Neural cell (in vitro differentiated cells): ENCODE measurements around the gene CNTNAP2. TPM values are rescaled to one million over a fixed set of nuclear protein-coding genes. Genes with fewer than 3 reads are reported as not detected.

Experiments used
- H2AFZ ChIP-seq: fragments of 200-600, 300-800 bp; sonication (generic), shearing (Covaris generic); 2 replicates; pipeline ENCODE4 v1.6.0; 2014; ENCODE audit warnings: low read depth, mild to moderate bottlenecking, antibody characterized with exemption, low read length, moderate library complexity
- H3F3A ChIP-seq: fragments of 200-600 bp; shearing (Covaris generic); 2 replicates; pipeline ENCODE4 v1.6.1; 2016; ENCODE audit warnings: mild to moderate bottlenecking, moderate library complexity, mixed read lengths, antibody characterized with exemption, low read length; ENCODE audit not compliant: insufficient read depth, poor library complexity, severe bottlenecking
- H3K27ac ChIP-seq: fragments of 200-600, 300-800 bp; sonication (generic), shearing (Covaris generic); 2 replicates; pipeline ENCODE4 v1.5.1; 2014; ENCODE audit warnings: mild to moderate bottlenecking, low read length, moderate library complexity
- H3K27me3 ChIP-seq: fragments of 300-800, 200-600 bp; sonication (generic), shearing (Covaris generic); 2 replicates; pipeline ENCODE4 v1.6.0; 2014; ENCODE audit warnings: mild to moderate bottlenecking, low read depth, low read length, moderate library complexity; ENCODE audit not compliant: insufficient read depth
- H3K36me3 ChIP-seq: fragments of 300-800, 200-600 bp; sonication (generic), shearing (Covaris generic); 2 replicates; pipeline ENCODE4 v1.5.1; 2014; ENCODE audit warnings: mild to moderate bottlenecking, antibody characterized with exemption, low read length, moderate library complexity; ENCODE audit not compliant: insufficient read depth
- H3K4me2 ChIP-seq: fragments of 300-800, 200-600 bp; sonication (generic), shearing (Covaris generic); 2 replicates; pipeline ENCODE4 v1.6.0; 2014; ENCODE audit warnings: mild to moderate bottlenecking, low read length
- H3K4me3 ChIP-seq: fragments of 300-800, 200-600 bp; sonication (generic), shearing (Covaris generic); 2 replicates; pipeline ENCODE4 v1.5.1; 2014; ENCODE audit warnings: mild to moderate bottlenecking, low read length, moderate library complexity
- H3K79me2 ChIP-seq: fragments of 200-600 bp; shearing (Covaris generic); replicated peaks from 2 replicates; pipeline ENCODE4 v1.6.0; 2014; ENCODE audit warnings: mild to moderate bottlenecking, low read length, moderate library complexity; ENCODE audit not compliant: insufficient read depth
- H3K9ac ChIP-seq: fragments of 300-800, 200-600 bp; sonication (generic), shearing (Covaris generic); 2 replicates; pipeline ENCODE4 v1.6.1; 2016; ENCODE audit warnings: mild to moderate bottlenecking, low read length, mixed read lengths
- H3K9me2 ChIP-seq: fragments of 200-600 bp; shearing (Covaris generic); 2 replicates; pipeline ENCODE4 v1.6.1; 2016; ENCODE audit warnings: mild to moderate bottlenecking, low read length, mixed read lengths; ENCODE audit not compliant: insufficient read depth
- H3K9me3 ChIP-seq: fragments of 200-600, 300-800 bp; sonication (generic), shearing (Covaris generic); 2 replicates; pipeline ENCODE4 v1.6.1; 2016; ENCODE audit warnings: mild to moderate bottlenecking, mixed run types, low read length, moderate library complexity, mixed read lengths
- H4K20me1 ChIP-seq: fragments of 200-600 bp; shearing (Covaris generic); 2 replicates; pipeline ENCODE4 v1.6.1; 2016; ENCODE audit warnings: mild to moderate bottlenecking, mixed run types; ENCODE audit not compliant: insufficient read depth
- CTCF ChIP-seq: fragments of 450-650 bp; IDR thresholded peaks from 2 replicates; pipeline ENCODE4 v1.5.1; 2014; ENCODE audit warnings: antibody characterized with exemption, mild to moderate bottlenecking, moderate library complexity; ENCODE audit not compliant: poor library complexity, severe bottlenecking
- EP300 ChIP-seq: fragments of 450-650 bp; conservative IDR thresholded peaks from 2 replicates; pipeline ENCODE4 v1.6.1; 2014; ENCODE audit warnings: antibody characterized with exemption, mild to moderate bottlenecking, moderate library complexity; ENCODE audit not compliant: poor library complexity, severe bottlenecking
- EZH2 ChIP-seq: fragments of 200-600, 300-800 bp; shearing (Covaris generic), sonication (generic); IDR thresholded peaks from 2 replicates; pipeline ENCODE4 v1.6.1; 2014; ENCODE audit warnings: antibody characterized with exemption, low read length, borderline replicate concordance, mild to moderate bottlenecking; ENCODE audit not compliant: insufficient read depth, poor library complexity, severe bottlenecking
- MXI1 ChIP-seq: fragments of 450-650 bp; conservative IDR thresholded peaks from 2 replicates; pipeline ENCODE4 v1.6.1; 2014; ENCODE audit warnings: antibody characterized with exemption, mild to moderate bottlenecking; ENCODE audit not compliant: poor library complexity, severe bottlenecking
- POLR2AphosphoS5 ChIP-seq: IDR thresholded peaks from 2 replicates; pipeline ENCODE4 v1.6.1; 2012
- RAD21 ChIP-seq: fragments of 450-650 bp; conservative IDR thresholded peaks from 2 replicates; pipeline ENCODE4 v1.6.1; 2014; ENCODE audit warnings: antibody characterized with exemption, mild to moderate bottlenecking, moderate library complexity
- REST ChIP-seq: IDR thresholded peaks from 2 replicates; pipeline ENCODE4 v1.6.1; 2012; ENCODE audit warnings: borderline replicate concordance
- SMC3 ChIP-seq: fragments of 450-650 bp; conservative IDR thresholded peaks from 2 replicates; pipeline ENCODE4 v1.6.1; 2014; ENCODE audit warnings: antibody characterized with exemption, mild to moderate bottlenecking, moderate library complexity; ENCODE audit not compliant: poor library complexity
- TAF1 ChIP-seq: IDR thresholded peaks from 2 replicates; pipeline ENCODE4 v1.6.1; 2012; ENCODE audit warnings: low read depth
- polyA plus RNA-seq: library from polyadenylated mRNA; depleted of rRNA; stranded (reverse); fragments of >200 nt; gene quantifications from 2 replicates; pipeline ENCODE4 v1.2.3, GENCODE V29; 2014

CNTNAP2 gene
- polyA plus RNA-seq, 1 donor from 2014 or later = 276 TPM

- Histone ChIP-seq H3K9me3 (no peaks in the 10 kb centered on the region), H3K9me2 (no peaks in the 10 kb centered on the region), H3K27me3 (no peaks in the 10 kb centered on the region), H3K4me2 (no peak overlapping the region), H3F3A (no peaks in the 10 kb centered on the region), H2AFZ (no peak overlapping the region), H3K36me3 (no peaks in the 10 kb centered on the region), H3K9ac (no peak overlapping the region), H3K79me2 (no peaks in the 10 kb centered on the region), H3K27ac (no peak overlapping the region), H4K20me1 (no peaks in the 10 kb centered on the region), H3K4me3 (no peak overlapping the region)
- TF ChIP-seq REST (no peak), RAD21 (no peak), POLR2AphosphoS5 (no peak), CTCF (no peak), EZH2 (no peak), TAF1 (no peak), MXI1 (no peak), SMC3 (no peak), EP300 (no peak)
These were observed 1299.4 kb downstream of the CNTNAP2 start for GRCh38 chr7:147415991-147416390.

GRCh38 chr7:147418966-147419365 is 1302.4 kb downstream of the CNTNAP2 start:
- Histone ChIP-seq H2AFZ (no peak overlapping the region), H3K9me2 (no peaks in the 10 kb centered on the region), H3K79me2 (no peaks in the 10 kb centered on the region), H4K20me1 (no peaks in the 10 kb centered on the region), H3K9ac (no peak overlapping the region), H3K4me2 (no peak overlapping the region), H3F3A (no peaks in the 10 kb centered on the region), H3K27ac (no peak overlapping the region), H3K36me3 (no peaks in the 10 kb centered on the region), H3K27me3 (no peaks in the 10 kb centered on the region), H3K4me3 (no peak overlapping the region), H3K9me3 (no peaks in the 10 kb centered on the region)
- TF ChIP-seq RAD21 = no peak

- H3K9me3 ChIP-seq = no peaks in the 10 kb centered on the region
- H3K4me3 ChIP-seq = no peak overlapping the region
- TF ChIP-seq REST (no peak), CTCF (no peak), MXI1 (no peak), EZH2 (no peak), TAF1 (no peak), POLR2AphosphoS5 (no peak), EP300 (no peak), SMC3 (no peak), RAD21 (no peak)
- no peak overlapping the region for H3K27ac ChIP-seq
- H3K4me2 ChIP-seq = no peak overlapping the region
- H3K27me3 ChIP-seq = no peaks in the 10 kb centered on the region
- H3K79me2 ChIP-seq = no peaks in the 10 kb centered on the region
- H2AFZ ChIP-seq = no peak overlapping the region
- no peaks in the 10 kb centered on the region for H3F3A ChIP-seq
- H3K9ac ChIP-seq = no peak overlapping the region
- H4K20me1 ChIP-seq = no peaks in the 10 kb centered on the region
- no peaks in the 10 kb centered on the region for H3K9me2 ChIP-seq
- no peaks in the 10 kb centered on the region for H3K36me3 ChIP-seq
These were observed 1307.3 kb downstream of the CNTNAP2 start for GRCh38 chr7:147423875-147424274.
